GM11168 (cell line): ENCODE results near the gene DHRS1.

Experiments used
- in situ Hi-C: fragments of 300-500 bp; cut with MboI; formaldehyde crosslinking; loops from one replicate; pipeline ENCODE4 v1.12.0; 2022; ENCODE audit warnings: low sequenced_read_pairs; ENCODE audit not compliant: unreplicated experiment

Gene DHRS1

DNA sequence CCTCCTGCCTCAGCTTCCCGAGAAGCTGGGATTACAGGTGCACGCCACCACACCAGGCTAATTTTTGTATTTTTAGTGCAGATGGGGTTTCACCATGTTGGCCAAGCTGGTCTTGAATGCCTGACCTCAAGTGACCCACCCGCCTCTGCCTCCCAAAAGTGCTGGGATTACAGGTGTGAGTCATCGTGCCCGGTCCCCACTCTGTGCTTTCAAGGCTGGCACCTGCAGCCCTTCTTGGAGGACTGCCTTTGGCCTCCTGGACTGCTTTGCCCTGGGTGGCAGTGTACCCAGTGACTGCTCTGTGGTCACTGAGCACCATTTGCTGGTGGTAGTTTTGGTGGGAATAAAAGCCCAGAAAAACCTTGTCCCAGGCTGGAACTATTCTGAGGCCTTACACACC is 12.6 kb downstream of the DHRS1 start:
- in situ Hi-C loops: no loop called here

DNA sequence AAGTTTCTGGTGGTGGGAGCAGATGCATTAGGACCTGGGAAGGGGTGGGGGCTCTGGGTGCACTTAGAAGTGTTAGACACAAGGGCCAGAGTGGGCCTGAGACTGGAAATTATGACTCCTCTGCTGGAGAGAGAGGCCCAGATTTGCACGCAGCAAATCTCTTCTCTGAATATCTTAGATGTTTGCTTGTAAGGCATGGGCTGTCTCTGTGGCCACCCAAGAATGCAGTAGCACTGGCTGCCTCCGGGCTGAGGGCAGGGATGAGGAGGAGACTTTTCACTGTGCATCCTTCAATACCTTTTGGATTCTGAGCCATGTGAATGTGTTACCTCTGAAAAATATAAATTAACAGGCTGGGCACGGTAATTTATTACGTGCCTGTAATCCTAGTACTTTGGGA is 14.2 kb downstream of the DHRS1 start:
- in situ Hi-C loops: no loop called here

DNA sequence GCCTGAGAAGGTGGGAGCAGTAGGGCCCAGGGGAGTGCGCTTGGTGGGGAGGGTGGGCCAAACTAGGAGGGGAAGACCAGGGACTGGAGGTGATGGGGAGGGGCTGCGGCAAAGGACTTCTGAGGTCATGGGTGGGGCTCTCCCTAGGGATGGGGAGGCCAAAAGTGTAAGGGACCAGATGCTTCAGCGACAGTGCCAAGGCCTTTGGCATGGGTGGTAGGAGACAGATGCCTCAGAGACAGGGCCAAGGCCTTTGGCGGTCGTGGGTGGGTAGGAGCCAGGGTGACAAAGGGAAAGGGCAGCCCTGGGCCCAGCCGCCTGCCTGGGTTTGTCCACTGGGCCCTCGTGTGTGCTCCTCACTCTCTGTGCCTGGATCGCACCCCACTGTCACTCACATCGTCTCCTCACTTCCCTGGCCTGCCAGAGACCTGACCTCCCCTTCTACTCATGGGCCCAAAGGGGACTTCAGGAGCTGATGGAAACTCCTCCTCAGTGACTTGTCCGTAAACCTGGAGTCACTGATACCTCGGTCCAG is 15.0 kb downstream of the DHRS1 start:
- in situ Hi-C loops: no loop called here

DNA sequence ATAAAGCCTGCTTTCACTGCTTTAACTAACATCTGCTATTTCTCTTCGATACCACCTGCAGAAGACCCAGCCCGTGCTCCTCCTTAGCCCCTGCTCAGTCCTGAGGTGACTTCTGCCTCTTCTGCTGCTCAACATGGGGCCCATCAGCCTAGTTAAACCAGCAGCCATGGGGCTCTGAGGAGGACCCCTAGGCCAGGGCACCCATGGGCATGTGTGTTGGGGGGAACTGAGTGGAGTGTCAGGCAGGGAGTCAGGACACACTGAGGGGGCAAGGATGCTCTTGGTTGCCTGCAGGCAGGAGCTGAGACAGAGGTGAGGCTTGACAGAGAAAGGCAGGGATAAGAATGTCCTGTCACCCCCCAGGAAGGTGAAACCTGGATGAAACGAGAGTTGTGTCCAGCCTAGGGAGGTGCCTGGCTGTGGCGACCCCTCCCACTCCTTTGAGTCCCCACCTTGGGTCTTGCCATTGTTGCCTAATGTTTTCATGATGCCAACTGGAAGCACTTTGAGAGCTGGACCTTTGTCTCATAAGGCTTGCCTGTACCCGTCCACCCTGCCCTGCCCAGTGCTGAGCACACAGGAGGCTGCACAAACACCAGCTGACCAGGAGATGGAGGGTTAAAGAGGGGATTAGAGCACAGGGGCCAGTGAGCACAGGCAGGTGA is 15.7 kb downstream of the DHRS1 start:
- in situ Hi-C loops: no loop called here

DNA sequence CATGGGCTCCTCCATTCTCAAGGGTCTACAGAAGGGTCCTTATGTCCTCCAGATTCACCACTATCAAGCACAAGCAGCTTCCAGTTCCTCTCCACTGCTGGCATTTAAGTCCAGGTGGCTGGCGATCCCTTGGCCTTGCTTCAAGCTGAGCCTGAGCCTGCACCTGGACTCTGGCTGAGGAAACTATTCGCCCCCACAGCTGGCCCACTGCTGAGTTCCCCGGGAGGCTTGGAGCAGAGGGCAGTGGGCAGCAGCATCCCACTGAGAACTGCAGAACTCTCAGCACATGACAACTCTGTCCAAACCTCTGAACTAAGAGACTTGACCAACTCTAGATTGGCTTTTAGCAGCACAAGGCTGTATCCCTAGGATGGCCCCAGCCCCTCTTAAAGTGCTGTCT is 16.8 kb downstream of the DHRS1 start:
- in situ Hi-C loops: no loop called here

DNA sequence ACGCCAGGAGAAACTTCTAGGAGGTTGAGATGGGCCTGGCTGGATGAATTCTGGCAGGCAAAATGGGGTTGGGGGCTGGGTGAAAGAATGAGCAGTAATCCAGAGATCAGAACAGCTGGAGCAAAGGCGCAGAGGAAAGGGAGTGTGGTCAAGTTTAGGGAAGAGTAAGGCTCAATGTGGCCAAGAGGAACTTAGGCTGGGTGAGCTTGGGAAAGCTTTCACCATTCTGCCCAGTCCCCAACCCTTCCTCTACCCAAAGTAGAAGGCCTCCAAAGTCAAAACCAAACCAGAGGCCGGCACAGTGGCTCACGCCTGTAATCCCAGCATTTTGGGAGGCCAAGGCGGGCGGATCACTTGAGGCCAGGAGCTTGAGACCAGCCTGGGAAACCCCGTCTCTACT is 17.9 kb downstream of the DHRS1 start:
- in situ Hi-C loops: no loop called here

DNA sequence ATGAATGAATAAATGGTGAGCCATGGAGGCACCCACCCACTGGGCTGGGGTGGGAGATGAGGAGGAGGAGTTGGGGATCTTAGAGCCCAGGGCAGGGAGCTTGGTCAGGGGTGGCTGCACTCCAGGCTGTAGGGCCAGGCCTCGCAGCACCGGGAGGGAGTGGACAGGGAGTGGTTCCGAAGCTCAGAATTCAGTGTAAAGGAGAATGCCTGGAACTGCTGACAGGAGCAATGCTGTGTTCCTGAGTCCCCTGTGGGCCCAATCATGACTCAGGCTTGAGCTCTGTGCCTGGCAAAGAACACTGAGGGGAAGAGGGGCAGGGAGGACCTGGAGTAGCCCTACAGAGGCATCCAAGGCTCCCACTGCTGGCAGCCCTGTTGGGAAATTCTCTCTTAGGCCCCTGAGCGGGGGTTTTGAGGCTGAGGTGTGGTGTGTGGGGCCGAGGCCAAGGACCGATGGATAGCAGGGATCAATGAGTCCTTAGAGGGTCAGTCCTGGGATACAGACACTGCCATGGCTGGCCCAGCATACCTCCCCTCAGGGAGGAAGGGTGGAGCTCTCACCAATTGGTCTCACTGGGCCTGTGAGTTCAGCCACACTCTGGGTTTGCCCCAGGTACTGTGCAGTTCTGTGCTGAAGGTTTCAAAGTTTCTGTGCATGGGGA is 18.7 kb downstream of the DHRS1 start:
- in situ Hi-C loops: no loop called here

DNA sequence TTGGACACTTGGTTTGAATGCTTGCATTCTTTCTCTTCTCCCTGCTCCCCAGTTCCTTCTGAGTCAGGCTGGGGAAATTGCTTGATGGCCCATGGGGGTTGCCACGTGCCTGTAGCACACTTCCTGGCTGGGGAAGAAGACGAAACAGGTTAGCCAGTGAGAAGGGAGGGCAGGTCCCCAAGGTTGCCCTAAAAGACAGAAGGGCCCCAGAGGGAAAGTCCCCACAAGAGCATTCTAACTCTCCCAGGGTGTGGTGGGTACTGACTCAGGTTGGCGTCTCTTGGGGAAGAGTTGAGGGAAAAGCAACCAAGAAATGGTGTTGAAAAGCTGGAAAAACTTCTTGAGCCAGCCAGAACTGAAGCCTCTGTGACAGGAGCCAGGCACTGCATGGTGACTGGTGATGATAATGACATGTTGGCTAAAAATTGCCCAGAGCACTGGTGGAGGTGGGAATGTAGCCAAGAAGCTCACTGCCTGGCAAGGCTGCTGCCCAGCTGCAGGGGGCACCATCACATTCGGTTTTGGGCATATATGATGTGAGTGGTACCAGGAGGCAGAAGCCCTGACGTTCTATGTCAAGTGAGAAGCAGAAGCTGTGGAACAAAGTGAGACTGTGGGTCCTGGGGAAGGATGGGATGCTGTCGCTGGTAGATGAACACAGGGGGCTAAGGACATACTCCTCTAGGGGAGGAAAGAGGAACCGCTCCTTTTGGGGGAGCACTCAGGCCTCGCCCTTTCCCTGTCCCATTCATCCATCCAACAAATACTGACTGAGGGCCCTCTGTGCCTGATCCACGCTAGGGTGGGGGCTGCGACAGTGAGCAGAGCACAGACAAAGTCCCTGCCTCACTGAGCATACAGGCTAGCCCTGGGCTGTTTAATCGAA is 20.0 kb downstream of the DHRS1 start:
- in situ Hi-C loops: no loop called here

DNA sequence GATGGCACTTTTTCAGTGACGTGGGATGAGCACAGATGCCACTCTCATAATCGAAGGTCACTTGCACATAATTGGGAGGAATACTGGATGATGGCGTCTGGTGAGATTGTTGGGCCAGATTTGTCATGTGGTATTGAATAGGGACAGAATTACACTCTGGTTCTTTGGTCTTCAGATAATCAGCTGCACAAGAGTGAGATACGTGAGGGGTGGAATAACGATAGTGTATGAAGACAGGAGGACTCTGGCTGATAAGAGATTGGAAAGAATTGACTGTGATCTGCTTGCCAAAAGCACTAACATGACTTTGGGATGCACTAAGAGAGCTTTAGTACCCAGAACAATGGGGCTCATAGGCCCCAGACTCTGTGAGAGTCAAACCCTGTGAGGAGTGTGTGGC is 21.2 kb downstream of the DHRS1 start:
- in situ Hi-C loops: no loop called here

DNA sequence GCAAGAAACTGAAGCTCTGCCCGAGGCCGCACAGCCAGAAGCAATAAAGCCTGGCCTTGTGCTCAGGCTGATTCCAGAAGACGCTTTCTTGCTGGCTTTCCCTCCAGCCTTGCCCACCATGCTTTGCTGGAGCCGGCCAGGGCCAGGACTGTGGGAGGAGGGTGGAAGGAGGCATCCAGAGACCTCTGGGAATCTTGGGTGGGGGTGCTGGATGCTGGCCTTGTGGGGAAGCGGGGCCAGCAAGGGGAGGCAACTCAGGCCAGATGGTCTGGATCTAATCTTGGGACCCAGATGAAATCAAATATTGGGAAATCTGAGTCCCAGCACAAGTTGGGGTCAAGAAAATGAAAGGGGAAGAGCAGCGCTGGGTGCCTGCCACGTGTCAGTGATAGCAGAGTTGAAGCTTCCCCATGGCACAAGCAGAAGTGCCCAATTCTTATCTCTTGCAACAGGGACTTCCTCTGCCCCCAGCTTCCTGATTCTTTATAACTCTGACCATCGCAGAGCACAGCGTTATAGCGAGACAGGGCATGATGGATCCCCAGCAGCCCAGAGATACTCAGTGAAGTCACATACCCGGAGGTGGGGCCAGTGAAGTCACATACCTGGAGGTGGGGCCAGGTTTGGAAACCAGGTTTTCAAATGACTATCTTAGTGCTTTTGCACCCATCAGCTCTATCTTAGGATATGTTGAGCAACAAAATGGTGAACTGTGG is 21.8 kb downstream of the DHRS1 start:
- in situ Hi-C loops: no loop called here

DNA sequence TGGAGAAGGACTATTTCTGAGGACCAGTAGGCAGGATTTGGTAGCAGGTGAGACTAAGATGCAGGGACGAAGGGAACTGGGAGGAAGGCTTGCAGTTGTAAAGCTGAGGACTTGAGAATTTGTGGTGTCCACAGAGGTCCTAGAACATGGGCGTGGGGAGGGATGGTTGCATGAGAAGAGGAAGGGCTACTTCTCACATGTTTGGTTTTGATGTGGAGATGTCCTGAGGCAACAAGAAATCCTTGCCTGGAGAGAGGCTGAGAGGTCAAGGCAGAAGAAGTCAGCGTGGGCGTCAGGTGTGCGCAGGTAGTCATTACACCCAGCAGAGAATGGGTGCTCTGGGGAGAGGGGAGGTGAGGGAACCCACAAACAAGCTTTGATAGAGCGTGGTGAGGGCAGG is 22.5 kb downstream of the DHRS1 start:
- in situ Hi-C loops: no loop called here

DNA sequence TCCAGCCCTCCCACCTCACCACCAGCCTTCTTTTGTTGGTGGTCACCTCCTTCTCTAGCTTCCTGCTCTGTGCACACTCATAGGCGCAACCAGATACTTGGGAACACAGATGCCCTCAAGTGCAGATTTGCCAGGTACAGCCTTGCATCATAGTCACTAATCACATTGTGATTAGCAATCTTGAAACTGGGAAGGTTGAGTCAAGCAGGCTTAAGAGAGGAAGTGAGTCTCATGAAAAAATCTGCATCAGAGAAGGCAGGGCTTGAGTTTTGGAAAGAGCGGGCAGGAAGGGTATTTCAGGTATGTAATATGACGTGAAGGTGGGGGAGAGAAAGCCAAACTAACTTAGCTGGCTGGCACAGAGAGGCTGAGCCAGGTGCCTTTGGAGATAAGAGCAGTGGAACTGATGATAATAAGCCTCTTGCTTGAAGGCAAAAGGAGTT is 25.5 kb downstream of the DHRS1 start:
- in situ Hi-C loops: no loop called here

DNA sequence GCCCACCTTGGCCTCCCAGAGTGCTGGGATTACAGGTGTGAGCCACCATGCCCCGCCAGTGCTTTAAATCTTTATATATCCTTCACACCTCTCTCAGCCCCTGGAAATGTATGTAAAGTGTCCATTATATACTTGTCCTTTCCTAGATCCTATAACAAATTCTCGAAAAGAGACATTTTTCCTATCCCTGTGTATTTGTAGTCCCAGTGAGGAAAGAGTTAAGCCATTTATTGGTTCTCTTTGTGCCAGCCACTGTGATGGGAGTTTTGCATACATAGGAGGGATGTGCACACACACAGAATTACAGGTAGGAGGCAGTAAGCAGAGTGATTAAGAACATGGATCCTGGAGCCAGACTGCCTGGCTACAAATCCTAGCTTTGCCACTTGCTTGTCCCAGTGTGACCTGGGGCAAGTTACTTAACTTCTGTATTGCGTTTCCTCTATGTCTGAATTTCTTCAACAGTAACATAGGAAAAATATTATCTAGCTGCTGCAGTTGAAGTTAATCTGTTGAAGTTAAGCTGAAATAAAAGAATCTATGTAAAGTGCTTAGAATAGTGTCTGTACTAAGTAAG is 26.1 kb downstream of the DHRS1 start:
- in situ Hi-C loops: no loop called here

DNA sequence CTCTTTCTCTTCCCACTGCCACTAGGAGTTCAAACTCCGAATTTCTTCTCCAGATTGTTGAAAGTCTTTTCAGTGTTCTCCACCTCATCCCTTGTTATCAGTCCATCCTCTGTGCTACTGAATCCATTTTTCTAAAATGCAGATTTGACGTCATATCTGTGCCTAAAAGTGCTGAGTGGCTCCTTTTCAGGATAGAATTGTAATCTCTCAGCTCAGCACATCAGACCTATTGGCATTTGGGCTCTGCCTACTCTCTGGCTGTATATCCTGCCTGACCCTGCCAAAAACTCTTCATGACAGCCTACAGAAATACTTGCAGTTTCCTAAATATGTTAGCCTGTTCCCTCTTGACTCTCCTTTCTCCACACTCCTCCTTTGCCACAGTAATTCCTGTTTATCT is 27.1 kb downstream of the DHRS1 start:
- in situ Hi-C loops: no loop called here

DNA sequence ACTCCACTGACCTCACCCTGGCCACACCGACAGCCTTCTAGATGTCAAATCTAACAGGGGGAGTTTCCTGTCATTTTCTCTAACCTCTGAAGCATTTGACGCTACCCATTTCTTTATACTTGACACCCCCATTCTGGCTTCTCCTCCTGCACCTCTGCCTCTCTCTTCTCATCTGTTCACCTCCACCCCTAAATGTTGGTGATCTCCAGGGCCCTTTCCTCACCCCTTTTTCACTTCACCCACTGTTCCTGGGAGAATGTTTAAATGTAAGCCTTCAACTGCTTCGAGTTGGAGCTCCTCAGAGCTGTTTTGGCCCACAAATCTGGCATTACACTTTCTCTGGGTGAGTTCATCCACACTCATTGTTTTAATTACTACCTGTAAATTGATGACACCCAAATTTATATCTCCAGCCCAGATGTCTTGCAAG is 27.7 kb downstream of the DHRS1 start:
- in situ Hi-C loops: no loop called here

DNA sequence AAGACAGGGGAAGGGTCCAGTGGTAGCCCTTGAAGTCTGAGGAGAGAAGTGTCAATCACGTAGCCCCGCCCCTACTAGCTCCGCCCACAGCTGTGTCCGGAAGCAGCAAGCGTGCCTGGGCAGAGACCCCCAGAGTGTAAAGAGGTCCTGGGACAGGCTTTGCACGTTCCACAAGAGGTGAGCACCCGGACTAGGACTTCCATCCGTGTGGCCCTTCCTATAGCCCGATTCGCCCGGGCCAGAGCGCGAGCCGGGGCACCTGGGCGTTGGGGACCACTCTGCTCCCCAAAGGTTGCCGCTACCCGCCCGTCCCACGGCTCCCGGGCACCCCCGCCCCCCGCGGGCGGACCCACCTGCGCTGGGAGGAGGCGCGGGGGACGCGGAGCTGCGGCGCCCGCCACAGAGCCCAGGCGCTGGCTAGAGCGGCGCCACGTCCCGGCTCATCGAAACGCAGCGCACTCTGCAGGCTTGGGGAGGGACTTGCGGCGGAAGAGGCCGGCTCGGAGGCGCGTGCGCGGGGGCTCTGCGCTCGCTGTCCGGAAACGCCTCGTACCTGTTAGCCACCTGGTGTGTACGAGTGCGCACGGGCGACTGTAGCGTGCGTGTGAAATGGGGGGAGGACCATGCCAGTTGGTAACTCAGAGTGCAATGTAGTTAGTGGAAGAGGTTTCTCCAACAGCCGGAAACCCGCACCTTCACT is 28.3 kb downstream of the DHRS1 start, which contains the start of gene RABGGTA:
Gene RABGGTA (minus strand): TSS at position 464 of the 700 bp plus-strand sequence. CDS start 482 bp downstream, outside the sequence.
- in situ Hi-C loops: no loop called here

DNA sequence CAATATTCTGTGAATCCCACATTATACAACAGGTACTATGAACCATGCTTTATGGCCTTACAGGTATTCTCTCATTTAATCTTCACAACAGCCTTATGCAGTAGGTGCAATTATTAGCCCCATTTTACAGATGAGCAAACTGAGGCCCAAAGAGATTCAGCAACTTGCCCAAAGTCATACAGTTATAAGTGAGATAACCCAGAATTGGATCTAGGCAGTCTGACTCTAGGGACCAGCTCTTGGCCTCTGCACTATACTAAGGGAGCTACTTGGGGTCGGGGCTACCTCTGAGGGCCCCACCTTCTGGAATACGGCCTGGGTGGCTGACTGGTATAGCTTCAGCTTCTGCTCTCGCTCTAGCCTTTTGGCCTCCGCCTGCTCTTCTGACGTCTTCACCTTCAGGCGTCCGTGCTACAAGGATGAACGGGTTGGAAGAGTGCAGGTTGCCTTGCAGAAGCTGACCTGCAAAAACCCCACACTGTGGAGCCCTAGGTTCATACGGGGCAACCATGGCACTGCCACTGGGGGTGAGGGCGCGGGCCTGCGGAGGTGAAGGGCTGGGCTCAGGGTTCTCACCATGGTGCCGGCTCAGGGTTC is 28.9 kb downstream of the DHRS1 start:
- in situ Hi-C loops: no loop called here

DNA sequence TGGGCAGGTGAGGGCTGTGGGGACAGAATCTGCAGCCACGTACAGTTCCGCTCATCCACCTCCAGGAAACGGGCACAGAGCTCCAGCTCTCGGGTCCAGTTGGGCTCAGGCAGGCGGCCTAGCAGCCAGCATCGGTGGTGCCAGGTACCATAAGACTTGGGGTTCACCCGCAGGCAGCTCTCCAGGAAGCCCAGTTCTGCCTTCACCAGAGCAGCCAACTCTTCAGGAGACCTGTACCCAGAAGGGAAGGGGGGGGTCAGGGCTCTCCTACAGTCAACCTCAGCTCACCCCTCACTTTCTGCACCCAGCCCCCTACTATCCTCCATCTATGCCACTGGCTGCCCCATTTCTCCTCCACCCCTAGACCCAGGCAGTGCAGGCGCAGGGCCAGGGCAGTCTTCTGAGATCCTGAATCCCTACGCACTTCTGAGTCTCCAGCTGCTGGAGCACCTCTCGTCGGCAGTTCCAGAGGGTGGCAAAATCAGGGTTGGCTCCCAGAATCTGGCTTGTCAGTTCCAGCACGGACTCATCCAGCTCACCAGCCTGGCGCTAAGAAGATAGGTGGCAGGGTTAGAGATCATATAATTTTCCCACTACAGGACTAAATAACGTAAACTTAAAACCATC is 29.6 kb downstream of the DHRS1 start:
- in situ Hi-C loops: no loop called here
